Measurements from ENCODE around the gene C2orf42.
"Not testable (repeated sequence)": the region's sequence is repeated elsewhere in the genome, so short reads cannot be mapped to it uniquely, and the experiment has no call there.

C2orf42 gene

DNA sequence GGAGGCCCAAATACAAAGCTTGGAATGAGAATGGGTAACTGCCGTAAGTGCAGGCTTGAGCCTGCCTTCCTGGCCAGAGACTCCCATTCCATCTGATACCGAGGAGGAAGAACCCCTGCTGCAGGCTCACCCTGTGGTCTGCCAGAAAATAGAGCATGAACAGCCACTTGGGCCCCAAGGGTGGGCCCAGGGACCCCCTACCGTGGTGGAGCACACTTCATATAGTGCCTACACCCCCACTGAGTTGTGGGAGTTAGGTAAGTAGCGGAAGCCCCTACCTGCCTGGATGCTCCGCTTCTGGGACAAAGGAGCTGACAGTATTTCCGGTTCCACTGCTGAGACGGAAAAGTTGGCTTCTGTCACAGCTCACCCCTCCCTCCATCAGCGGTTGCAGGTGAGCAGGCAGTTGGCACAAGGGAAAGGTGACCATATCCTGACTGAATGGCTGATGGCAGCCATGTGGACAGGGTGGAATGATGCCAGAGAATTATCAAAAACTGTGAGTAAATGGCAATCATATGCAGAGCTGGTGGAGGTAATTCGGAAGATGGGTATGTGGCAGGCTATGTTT is 11.5 kb upstream of the C2orf42 start:
- Histone ChIP-seq H3K4me2 (ENCODE audit: low read length) (no peak overlapping the region), H3K4me1 (ENCODE audit: control insufficient read depth, insufficient read depth, low read length) (no peaks in the 10 kb centered on the region), H3K27me3 (ENCODE audit: control insufficient read depth, insufficient read depth, low read length) (no peaks in the 10 kb centered on the region), H3K4me3 (ENCODE audit: low read length) (no peak overlapping the region), H3K9ac (ENCODE audit: low read depth, low read length) (no peak overlapping the region), H3K9me3 (replicated peaks; ENCODE audit: low read length) (no peaks in the 10 kb centered on the region), H3K36me3 (ENCODE audit: insufficient read depth, low read length) (no peaks in the 10 kb centered on the region)

DNA sequence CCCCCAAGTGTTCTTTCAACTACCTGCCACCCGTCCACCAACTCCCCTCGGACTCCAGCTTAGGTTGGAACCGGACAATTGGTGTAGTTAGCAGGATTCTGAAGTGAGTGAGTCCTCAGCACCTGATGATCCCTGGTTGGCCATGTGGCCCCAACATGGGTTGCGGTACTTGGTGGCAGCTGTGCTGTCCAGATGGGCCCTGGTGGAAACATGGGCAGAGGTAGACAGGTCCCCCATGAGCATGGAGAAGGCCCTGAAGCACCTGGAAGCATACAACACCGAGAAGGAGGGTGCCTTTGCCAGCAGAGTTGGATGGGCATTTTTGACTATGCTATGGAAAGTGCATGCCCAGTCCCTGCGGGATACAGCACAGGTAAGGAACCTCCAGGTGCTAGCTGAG is 11.0 kb upstream of the C2orf42 start:
- Histone ChIP-seq H3K9me3 (replicated peaks; ENCODE audit: low read length) (no peaks in the 10 kb centered on the region), H3K27me3 (ENCODE audit: control insufficient read depth, insufficient read depth, low read length) (no peaks in the 10 kb centered on the region), H3K4me1 (ENCODE audit: control insufficient read depth, insufficient read depth, low read length) (no peaks in the 10 kb centered on the region), H3K9ac (ENCODE audit: low read depth, low read length) (no peak overlapping the region), H3K4me2 (ENCODE audit: low read length) (no peak overlapping the region), H3K4me3 (ENCODE audit: low read length) (no peak overlapping the region), H3K36me3 (ENCODE audit: insufficient read depth, low read length) (no peaks in the 10 kb centered on the region)

DNA sequence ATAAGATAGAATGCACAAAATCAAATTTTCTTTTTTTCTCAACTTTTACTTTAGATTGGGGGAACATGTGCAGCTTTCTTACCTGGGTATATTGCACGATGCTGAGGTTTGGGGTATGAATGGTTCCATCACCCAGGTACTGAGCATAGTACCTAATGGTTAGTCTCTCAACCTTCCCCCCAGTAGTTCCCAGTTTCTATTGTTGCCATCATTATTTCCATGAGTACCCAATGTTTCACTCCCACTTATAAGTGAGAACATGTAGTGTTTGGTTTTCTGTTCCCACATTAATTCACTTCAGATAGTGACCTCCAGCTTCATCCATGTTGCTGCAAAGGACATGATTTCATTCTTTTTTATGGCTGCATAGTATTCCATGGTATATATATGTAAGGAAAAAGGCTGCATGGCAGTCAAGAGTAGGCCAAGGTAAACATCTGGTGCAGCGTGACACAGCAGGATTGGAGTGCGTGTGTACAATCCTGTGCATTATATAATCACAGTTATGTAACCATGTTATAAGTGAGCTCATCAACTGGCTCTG is 10.5 kb upstream of the C2orf42 start:
- Histone ChIP-seq H3K27me3 (ENCODE audit: control insufficient read depth, insufficient read depth, low read length) (no peaks in the 10 kb centered on the region), H3K9me3 (replicated peaks; ENCODE audit: low read length) (no peaks in the 10 kb centered on the region), H3K4me2 (ENCODE audit: low read length) (no peak overlapping the region), H3K36me3 (ENCODE audit: insufficient read depth, low read length) (no peaks in the 10 kb centered on the region), H3K4me1 (ENCODE audit: control insufficient read depth, insufficient read depth, low read length) (no peaks in the 10 kb centered on the region), H3K9ac (ENCODE audit: low read depth, low read length) (no peak overlapping the region), H3K4me3 (ENCODE audit: low read length) (no peak overlapping the region)

DNA sequence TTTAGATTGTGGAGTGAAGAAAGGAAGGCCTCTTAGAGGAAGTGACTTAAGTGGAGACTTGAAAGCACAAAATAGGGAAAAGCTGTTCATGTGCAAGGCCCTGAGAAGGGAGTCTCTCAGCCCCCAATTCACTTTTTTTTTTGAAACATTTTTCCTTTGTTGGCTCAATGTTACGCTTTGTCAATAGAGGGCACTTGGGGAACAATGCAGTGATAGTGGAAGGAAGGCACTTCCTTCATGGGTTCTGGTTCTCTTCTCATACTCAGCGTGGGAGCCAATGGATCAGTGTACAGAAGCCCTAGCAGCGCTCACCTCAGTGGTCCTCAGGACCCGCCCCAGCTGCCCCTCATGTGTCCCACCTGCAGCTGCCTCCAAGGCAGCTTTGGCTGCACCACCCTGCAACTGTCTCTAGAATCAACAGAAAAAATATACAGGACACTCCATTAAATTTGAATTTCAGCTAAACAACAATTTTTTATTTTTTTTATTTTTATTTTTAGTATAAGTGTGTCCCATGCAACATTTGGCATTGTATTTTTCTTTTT is 8.6 kb upstream of the C2orf42 start:
- no peaks in the 10 kb centered on the region for H3K4me1 ChIP-seq (ENCODE audit: control insufficient read depth, insufficient read depth, low read length)
- H3K27me3 ChIP-seq (ENCODE audit: control insufficient read depth, insufficient read depth, low read length) = no peaks in the 10 kb centered on the region
- H3K9ac ChIP-seq (ENCODE audit: low read depth, low read length) = no peak overlapping the region
- H3K4me2 ChIP-seq (ENCODE audit: low read length) = no peak overlapping the region
- H3K4me3 ChIP-seq (ENCODE audit: low read length) = no peak overlapping the region
- no peaks in the 10 kb centered on the region for H3K36me3 ChIP-seq (ENCODE audit: insufficient read depth, low read length)
- no peaks in the 10 kb centered on the region for H3K9me3 ChIP-seq (replicated peaks; ENCODE audit: low read length)

DNA sequence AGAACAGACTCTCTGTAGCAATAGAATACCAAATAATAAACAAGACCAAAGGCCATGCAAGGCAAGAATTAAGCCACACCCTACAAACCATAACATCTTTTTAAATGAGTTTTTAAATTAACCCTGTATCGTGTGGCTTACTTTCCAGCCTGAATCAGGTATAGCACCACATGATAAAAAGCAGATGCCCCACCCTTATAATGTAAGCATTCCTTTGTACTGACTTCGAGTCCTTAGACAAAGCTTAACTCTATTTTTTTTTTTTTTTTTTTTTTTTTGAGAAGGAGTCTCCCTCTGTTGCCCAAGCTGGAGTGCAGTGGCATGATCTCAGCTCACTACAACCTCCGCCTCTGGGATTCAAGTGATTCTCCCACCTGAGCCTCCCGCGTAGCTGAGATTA is 1.7 kb upstream of the C2orf42 start:
- H3K4me1 ChIP-seq (ENCODE audit: control insufficient read depth, insufficient read depth, low read length) = peaks cover 2% of the 10 kb centered on the region
- H3K27me3 ChIP-seq (ENCODE audit: control insufficient read depth, insufficient read depth, low read length) = no peaks in the 10 kb centered on the region
- H3K4me3 ChIP-seq (ENCODE audit: low read length) = no peak overlapping the region
- no peaks in the 10 kb centered on the region for H3K36me3 ChIP-seq (ENCODE audit: insufficient read depth, low read length)
- no peak overlapping the region for H3K4me2 ChIP-seq (ENCODE audit: low read length)
- H3K9ac ChIP-seq (ENCODE audit: low read depth, low read length) = no peak overlapping the region
- H3K9me3 ChIP-seq (replicated peaks; ENCODE audit: low read length) = no peaks in the 10 kb centered on the region

DNA sequence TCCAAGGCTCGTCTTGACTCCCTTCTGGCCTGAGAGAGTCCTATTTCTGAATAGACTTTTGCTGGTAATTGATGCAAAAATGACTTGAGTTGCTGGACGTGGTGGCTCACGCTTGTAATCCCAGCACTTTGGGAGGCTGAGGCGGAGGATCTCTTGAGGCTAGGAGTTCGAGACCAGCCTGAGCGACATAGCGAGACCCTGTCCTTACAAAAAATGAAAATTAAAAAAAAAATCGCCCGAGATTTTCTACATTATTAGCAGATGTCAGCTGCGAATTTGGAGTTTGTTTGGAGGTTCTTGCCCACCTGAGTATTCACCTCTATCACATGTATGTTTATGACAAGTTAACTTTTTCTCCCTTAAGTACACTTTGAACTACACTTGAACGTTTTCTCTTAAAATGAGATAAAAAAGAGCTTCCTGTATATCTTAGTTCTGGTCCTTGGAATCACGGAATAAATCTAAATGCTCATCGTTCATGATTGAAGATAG is 471 bp upstream of the C2orf42 start:
- Histone ChIP-seq H3K4me1 (ENCODE audit: control insufficient read depth, insufficient read depth, low read length) (peaks cover 2% of the 10 kb centered on the region), H3K36me3 (ENCODE audit: insufficient read depth, low read length) (no peaks in the 10 kb centered on the region), H3K4me2 (ENCODE audit: low read length) (peak overlapping the region; percentile 80), H3K4me3 (ENCODE audit: low read length) (peak overlapping the region; percentile 90), H3K27me3 (ENCODE audit: control insufficient read depth, insufficient read depth, low read length) (no peaks in the 10 kb centered on the region), H3K9ac (ENCODE audit: low read depth, low read length) (peak overlapping the region; percentile 93), H3K9me3 (replicated peaks; ENCODE audit: low read length) (no peaks in the 10 kb centered on the region)

DNA sequence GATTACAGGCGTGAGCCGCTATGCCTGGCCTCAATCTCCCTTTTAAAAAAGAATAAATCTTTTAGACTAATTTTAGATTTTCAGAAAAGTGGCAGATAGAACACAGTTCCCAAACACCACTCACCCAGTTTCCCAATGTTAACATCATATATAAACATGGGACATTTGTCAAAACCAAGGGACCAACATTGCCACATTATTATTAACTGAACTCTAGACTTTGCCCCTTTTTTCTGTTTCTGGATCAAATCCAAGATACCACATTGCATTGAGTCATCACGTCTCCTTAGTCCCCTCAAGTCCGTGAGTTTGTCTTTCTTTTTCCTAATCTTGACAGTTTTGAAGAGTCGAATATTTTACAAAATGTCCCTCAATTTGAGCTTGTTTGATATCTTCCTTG is 2.4 kb downstream of the C2orf42 start:
- H3K9me3 ChIP-seq (replicated peaks; ENCODE audit: low read length) = no peaks in the 10 kb centered on the region
- no peaks in the 10 kb centered on the region for H3K36me3 ChIP-seq (ENCODE audit: insufficient read depth, low read length)
- H3K4me1 ChIP-seq (ENCODE audit: control insufficient read depth, insufficient read depth, low read length) = peaks cover 2% of the 10 kb centered on the region
- no peak overlapping the region for H3K9ac ChIP-seq (ENCODE audit: low read depth, low read length)
- no peak overlapping the region for H3K4me3 ChIP-seq (ENCODE audit: low read length)
- no peaks in the 10 kb centered on the region for H3K27me3 ChIP-seq (ENCODE audit: control insufficient read depth, insufficient read depth, low read length)
- no peak overlapping the region for H3K4me2 ChIP-seq (ENCODE audit: low read length)

DNA sequence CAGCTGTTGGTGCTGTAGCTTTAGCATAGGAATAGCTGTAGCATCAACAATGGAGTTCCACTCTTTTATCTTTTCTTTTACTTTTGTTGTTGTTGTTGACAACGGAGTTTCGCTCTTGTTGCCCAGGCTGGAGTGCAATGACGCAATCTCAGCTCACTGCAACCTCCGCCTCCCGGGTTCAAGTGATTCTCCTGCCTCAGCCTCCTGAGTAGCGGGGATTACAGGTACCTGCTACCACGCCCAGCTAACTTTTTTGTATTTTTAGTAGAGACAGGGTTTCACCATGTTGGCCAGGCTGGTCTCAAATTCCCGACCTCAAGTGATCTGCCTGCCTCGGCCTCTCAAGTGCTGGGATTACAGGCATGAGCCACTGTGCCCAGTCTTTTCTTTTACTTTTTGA is 3.6 kb downstream of the C2orf42 start:
- H3K9me3 ChIP-seq (replicated peaks; ENCODE audit: low read length); H3K4me2 ChIP-seq (ENCODE audit: low read length); H3K36me3 ChIP-seq (ENCODE audit: insufficient read depth, low read length); H3K4me3 ChIP-seq (ENCODE audit: low read length); H3K27me3 ChIP-seq (ENCODE audit: control insufficient read depth, insufficient read depth, low read length); H3K9ac ChIP-seq (ENCODE audit: low read depth, low read length); H3K4me1 ChIP-seq (ENCODE audit: control insufficient read depth, insufficient read depth, low read length): not testable (repeated sequence)

DNA sequence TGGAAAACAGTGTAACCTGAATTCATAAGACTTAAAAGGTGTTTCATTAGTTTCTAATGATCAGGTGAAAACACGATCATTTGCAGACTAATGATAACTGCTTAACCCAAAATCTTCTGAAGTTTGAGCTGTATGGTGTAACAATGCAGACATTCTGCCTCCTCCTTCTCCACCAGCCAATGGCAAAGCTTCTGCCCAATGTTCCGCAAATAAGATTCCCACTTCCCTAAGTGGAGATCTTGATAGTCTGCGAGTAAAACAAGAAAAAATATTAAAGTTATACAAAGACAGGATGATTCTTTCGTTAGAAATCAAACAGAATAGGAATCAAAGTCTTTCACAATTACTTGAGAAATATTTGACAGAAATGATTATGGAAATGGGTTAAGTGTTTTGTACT is 8.1 kb downstream of the C2orf42 start:
- Histone ChIP-seq H3K4me1 (ENCODE audit: control insufficient read depth, insufficient read depth, low read length) (no peaks in the 10 kb centered on the region), H3K36me3 (ENCODE audit: insufficient read depth, low read length) (peaks cover 9% of the 10 kb centered on the region), H3K9me3 (replicated peaks; ENCODE audit: low read length) (no peaks in the 10 kb centered on the region), H3K4me2 (ENCODE audit: low read length) (no peak overlapping the region), H3K4me3 (ENCODE audit: low read length) (no peak overlapping the region), H3K9ac (ENCODE audit: low read depth, low read length) (no peak overlapping the region), H3K27me3 (ENCODE audit: control insufficient read depth, insufficient read depth, low read length) (no peaks in the 10 kb centered on the region)

DNA sequence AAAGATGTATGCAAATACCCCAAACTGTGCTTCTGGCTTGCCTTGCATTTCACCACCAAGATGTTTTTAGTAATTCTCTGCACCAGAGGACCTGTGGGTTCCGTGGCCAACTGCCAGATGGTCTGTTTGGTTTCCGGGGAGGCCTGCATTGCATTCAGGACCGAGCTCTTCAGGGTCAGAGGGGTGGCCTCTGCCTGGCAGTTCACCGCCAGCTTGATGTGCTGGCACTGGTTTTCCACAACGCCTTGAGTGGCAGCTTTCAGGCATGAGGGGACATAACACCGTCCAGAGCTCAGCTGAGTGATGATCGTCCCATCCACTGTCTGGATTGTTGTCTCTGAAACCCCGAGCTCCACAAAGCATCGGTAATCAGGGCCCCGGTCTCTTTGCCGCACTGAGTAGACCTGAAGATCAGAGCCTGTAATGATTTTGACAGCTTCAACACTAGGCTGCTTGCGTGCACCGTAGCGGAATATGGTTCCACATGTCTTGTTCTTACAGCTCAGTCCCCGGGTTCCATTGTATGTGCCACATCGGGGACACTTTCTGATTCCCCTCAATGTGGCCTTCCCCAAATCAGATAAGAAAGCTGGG is 9.4 kb downstream of the C2orf42 start:
- Histone ChIP-seq H3K4me3 (ENCODE audit: low read length) (no peak overlapping the region), H3K27me3 (ENCODE audit: control insufficient read depth, insufficient read depth, low read length) (no peaks in the 10 kb centered on the region), H3K4me2 (ENCODE audit: low read length) (no peak overlapping the region), H3K9ac (ENCODE audit: low read depth, low read length) (no peak overlapping the region), H3K36me3 (ENCODE audit: insufficient read depth, low read length) (peaks cover 13% of the 10 kb centered on the region), H3K9me3 (replicated peaks; ENCODE audit: low read length) (no peaks in the 10 kb centered on the region), H3K4me1 (ENCODE audit: control insufficient read depth, insufficient read depth, low read length) (no peaks in the 10 kb centered on the region)

DNA sequence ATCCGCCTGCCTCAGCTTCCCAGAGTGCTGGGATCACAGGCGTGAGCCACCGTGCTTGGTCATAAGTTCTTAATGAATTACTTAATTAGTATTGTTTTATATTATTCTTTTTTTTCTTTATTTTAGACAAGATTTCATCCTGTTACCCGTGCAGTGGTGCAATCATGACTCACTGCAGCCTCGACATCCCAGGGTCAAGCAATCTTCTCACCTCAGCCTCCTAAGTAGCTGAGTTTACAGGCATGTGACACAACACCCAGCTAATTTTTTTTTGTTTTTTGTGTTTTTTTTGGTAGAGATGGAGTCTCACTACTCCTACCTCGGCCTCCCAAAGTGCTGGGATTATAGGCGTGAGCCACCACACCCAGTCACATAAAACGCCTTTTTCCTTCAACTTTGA is 17.3 kb downstream of the C2orf42 start:
- H3K36me3 ChIP-seq (ENCODE audit: insufficient read depth, low read length) = peaks cover 30% of the 10 kb centered on the region
- H3K4me1 ChIP-seq (ENCODE audit: control insufficient read depth, insufficient read depth, low read length) = no peaks in the 10 kb centered on the region
- H3K9ac ChIP-seq (ENCODE audit: low read depth, low read length) = no peak overlapping the region
- no peaks in the 10 kb centered on the region for H3K27me3 ChIP-seq (ENCODE audit: control insufficient read depth, insufficient read depth, low read length)
- no peak overlapping the region for H3K4me3 ChIP-seq (ENCODE audit: low read length)
- H3K9me3 ChIP-seq (replicated peaks; ENCODE audit: low read length) = no peaks in the 10 kb centered on the region
- no peak overlapping the region for H3K4me2 ChIP-seq (ENCODE audit: low read length)
